Measurements from ENCODE around the gene GPC3.
"Not testable (repeated sequence)": the region's sequence is repeated elsewhere in the genome, so short reads cannot be mapped to it uniquely, and the experiment has no call there.

GPC3 gene

GRCh38 chrX:133636009-133636408 lies 349.4 kb downstream of the GPC3 start:
- DNase-seq = no peak

GRCh38 chrX:133634416-133634815 lies 351.0 kb downstream of the GPC3 start:
- no peak for DNase-seq

GRCh38 chrX:133633950-133634349 lies 351.4 kb downstream of the GPC3 start:
- no peak for DNase-seq

GRCh38 chrX:133633162-133633561 lies 352.2 kb downstream of the GPC3 start:
- DNase-seq = no peak

GRCh38 chrX:133630362-133630761 lies 355.0 kb downstream of the GPC3 start:
- DNase-seq = no peak

- DNase-seq = no peak
Measured at GRCh38 chrX:133627673-133628072, 357.7 kb downstream of the GPC3 start.

- DNase-seq = not testable (repeated sequence)
Measured at GRCh38 chrX:133621384-133621783, 364.0 kb downstream of the GPC3 start.

- no peak for DNase-seq
Measured at GRCh38 chrX:133611676-133612075, 373.7 kb downstream of the GPC3 start.

- DNase-seq = no peak
Measured at GRCh38 chrX:133610056-133610455, 375.3 kb downstream of the GPC3 start.

GRCh38 chrX:133609166-133609565 lies 376.2 kb downstream of the GPC3 start:
- no peak for DNase-seq

GRCh38 chrX:133608406-133608805 lies 377.0 kb downstream of the GPC3 start:
- no peak for DNase-seq

GRCh38 chrX:133607419-133608348 lies 377.7 kb downstream of the GPC3 start:
- DNase-seq = no peak

GRCh38 chrX:133606990-133607389 lies 378.4 kb downstream of the GPC3 start:
- DNase-seq = no peak

- no peak for DNase-seq
Measured at GRCh38 chrX:133604801-133605200, 380.6 kb downstream of the GPC3 start.

GRCh38 chrX:133602881-133603280 lies 382.5 kb downstream of the GPC3 start:
- no peak for DNase-seq

GRCh38 chrX:133601116-133601515 lies 384.3 kb downstream of the GPC3 start:
- no peak for DNase-seq

- DNase-seq = no peak
Measured at GRCh38 chrX:133600536-133600935, 384.9 kb downstream of the GPC3 start.

- no peak for DNase-seq
Measured at GRCh38 chrX:133598601-133599335, 386.6 kb downstream of the GPC3 start.

GRCh38 chrX:133594156-133594555 lies 391.2 kb downstream of the GPC3 start:
- DNase-seq = no peak

GRCh38 chrX:133593531-133593930 lies 391.9 kb downstream of the GPC3 start:
- DNase-seq = no peak

- DNase-seq = no peak
Measured at GRCh38 chrX:133590703-133591505, 394.5 kb downstream of the GPC3 start.

GRCh38 chrX:133588827-133589226 lies 396.6 kb downstream of the GPC3 start:
- no peak for DNase-seq

- no peak for DNase-seq
Measured at GRCh38 chrX:133587818-133588217, 397.6 kb downstream of the GPC3 start.

Data from OCI-M1 (cell line).